PFSK-1 (cell line): ENCODE results near the gene KLHL22.

Source experiments
- FOXP2 ChIP-seq: optimal IDR thresholded peaks from 2 replicates; pipeline ENCODE3; 2011; ENCODE audit warnings: borderline replicate concordance, control low read depth, inconsistent platforms; ENCODE audit not compliant: insufficient read depth; ENCODE audit errors: extremely low read length, extremely low read depth
- POLR2AphosphoS5 ChIP-seq: IDR thresholded peaks from 2 replicates; pipeline ENCODE4 v1.6.1; 2012; ENCODE audit warnings: low read depth, mild to moderate bottlenecking, control low read depth, low read length, moderate library complexity
- SIN3A ChIP-seq: IDR thresholded peaks from 2 replicates; pipeline ENCODE4 v1.6.1; 2012; ENCODE audit warnings: mild to moderate bottlenecking, low read length, moderate library complexity, borderline replicate concordance; ENCODE audit not compliant: insufficient read depth
- TAF1 ChIP-seq: IDR thresholded peaks from 2 replicates; pipeline ENCODE4 v1.6.1; 2012; ENCODE audit warnings: low read length, control low read depth, borderline replicate concordance; ENCODE audit not compliant: insufficient read depth
- TF ChIP-seq, protein P1 (sequence below), 2 experiments: IDR thresholded peaks; 2 replicates each; pipeline versions ENCODE4 v1.6.1 to v1.8.0; 2011 to 2012; ENCODE audit warnings: low read depth in 2 of 2, low read length in 2 of 2, control low read depth in 1 of 2, inconsistent platforms in 1 of 2, mild to moderate bottlenecking in 1 of 2, moderate library complexity in 1 of 2; ENCODE audit not compliant: insufficient read depth in 1 of 2

KLHL22 gene

DNA sequence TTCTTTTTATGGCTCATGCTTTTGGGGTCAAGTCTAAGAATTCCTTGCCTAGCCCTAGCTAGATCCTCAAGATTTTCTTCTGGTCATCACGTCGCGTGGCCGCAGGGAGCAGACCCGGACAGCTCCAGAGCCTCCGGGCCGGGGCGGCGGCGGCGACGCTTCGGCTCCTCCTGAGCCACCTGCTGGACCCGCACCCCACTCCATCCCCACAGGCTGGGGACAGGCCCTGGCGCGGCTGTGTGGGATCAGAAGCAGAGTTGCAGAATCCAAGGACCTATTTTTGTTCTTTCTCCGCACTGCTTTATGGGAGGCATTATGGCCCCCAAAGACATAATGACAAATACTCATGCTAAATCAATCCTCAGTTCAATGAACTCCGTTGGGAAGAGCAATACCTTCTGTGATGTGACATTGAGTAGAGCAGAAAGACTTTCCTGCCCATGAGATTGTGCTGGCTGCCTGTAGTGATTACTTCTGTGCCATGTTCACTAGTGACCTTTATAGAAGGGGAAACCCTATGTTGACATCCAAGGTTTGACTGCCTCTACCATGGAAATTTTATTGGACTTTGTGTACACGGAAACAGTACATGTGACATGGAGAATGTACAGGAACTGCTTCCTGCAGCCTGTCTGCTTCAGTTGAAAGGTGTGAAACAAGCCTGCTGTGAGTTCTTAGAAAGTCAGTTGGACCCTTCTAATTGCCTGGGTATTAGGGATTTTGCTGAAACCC, 45.6 kb downstream of the KLHL22 start:
- TF ChIP-seq, protein P1, sequence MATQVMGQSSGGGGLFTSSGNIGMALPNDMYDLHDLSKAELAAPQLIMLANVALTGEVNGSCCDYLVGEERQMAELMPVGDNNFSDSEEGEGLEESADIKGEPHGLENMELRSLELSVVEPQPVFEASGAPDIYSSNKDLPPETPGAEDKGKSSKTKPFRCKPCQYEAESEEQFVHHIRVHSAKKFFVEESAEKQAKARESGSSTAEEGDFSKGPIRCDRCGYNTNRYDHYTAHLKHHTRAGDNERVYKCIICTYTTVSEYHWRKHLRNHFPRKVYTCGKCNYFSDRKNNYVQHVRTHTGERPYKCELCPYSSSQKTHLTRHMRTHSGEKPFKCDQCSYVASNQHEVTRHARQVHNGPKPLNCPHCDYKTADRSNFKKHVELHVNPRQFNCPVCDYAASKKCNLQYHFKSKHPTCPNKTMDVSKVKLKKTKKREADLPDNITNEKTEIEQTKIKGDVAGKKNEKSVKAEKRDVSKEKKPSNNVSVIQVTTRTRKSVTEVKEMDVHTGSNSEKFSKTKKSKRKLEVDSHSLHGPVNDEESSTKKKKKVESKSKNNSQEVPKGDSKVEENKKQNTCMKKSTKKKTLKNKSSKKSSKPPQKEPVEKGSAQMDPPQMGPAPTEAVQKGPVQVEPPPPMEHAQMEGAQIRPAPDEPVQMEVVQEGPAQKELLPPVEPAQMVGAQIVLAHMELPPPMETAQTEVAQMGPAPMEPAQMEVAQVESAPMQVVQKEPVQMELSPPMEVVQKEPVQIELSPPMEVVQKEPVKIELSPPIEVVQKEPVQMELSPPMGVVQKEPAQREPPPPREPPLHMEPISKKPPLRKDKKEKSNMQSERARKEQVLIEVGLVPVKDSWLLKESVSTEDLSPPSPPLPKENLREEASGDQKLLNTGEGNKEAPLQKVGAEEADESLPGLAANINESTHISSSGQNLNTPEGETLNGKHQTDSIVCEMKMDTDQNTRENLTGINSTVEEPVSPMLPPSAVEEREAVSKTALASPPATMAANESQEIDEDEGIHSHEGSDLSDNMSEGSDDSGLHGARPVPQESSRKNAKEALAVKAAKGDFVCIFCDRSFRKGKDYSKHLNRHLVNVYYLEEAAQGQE (IDR thresholded peaks at IDR 0.05; ENCODE audit: insufficient read depth in 1 of 2, low read depth in 2 of 2, low read length in 2 of 2): no peak

- TF ChIP-seq SIN3A: no peak
- TF ChIP-seq POLR2AphosphoS5: no peak
- TF ChIP-seq TAF1: no peak
- no peak for TF ChIP-seq FOXP2
- TF ChIP-seq, protein P1 (IDR thresholded peaks at IDR 0.05; ENCODE audit: insufficient read depth in 1 of 2, low read depth in 2 of 2, low read length in 2 of 2): no peak
These were observed 47.0 kb downstream of the KLHL22 start for GRCh38 chr22:20448630-20449029.

DNA sequence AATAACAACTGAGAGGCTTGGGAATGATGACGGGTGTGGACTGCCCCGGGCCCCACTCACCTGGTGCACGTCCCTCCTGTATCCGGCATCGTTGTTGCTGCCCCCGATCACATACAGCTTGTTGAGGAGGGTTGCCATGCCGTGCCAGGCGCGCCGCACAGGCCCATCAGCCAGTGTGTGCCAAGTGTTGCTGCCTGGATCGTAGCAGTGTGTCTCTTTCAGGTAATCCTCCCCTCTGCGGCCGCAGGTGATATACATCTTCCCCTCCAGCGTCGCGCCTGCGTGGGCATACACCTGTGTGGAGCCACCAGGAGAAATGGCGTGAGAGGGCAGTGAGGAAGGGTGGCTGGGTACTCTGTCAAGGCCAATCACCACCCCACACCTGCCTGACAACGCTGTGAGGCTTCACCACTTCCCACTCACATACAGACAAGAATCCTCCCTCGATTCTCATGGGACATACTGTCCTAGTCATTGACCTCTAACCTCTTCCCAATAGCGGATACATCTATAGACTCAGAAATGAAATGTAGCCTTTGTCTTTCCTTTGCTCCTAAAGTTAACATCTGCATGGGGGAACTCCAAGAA, 49.1 kb downstream of the KLHL22 start:
- TF ChIP-seq FOXP2: no peak
- TF ChIP-seq SIN3A: no peak
- no peak for TF ChIP-seq POLR2AphosphoS5
- TF ChIP-seq, protein P1 (IDR thresholded peaks at IDR 0.05; ENCODE audit: insufficient read depth in 1 of 2, low read depth in 2 of 2, low read length in 2 of 2): no peak
- TF ChIP-seq TAF1: no peak

GRCh38 chr22:20444325-20444724, 51.3 kb downstream of the KLHL22 start:
- no peak for TF ChIP-seq TAF1
- TF ChIP-seq, protein P1 (IDR thresholded peaks at IDR 0.05; ENCODE audit: insufficient read depth in 1 of 2, low read depth in 2 of 2, low read length in 2 of 2): no peak
- TF ChIP-seq POLR2AphosphoS5: no peak
- TF ChIP-seq SIN3A: no peak
- no peak for TF ChIP-seq FOXP2
